HEK293 (cell line): ENCODE data around the gene CTPS2.

Experiments used
- BCL11A ChIP-seq: fragments of 450-650 bp; formaldehyde crosslinking; IDR thresholded peaks from 2 replicates; pipeline ENCODE4 v1.5.1; 2016; ENCODE audit warnings: low read depth, missing biosample characterization, missing genetic modification characterization
- ZBTB7A ChIP-seq: fragments of 450-650 bp; formaldehyde crosslinking; IDR thresholded peaks from 2 replicates; pipeline ENCODE4 v1.5.1; 2016; ENCODE audit warnings: low read depth, missing biosample characterization, missing genetic modification characterization
- TF ChIP-seq, protein P1 (sequence below): sonication (generic); formaldehyde crosslinking; IDR thresholded peaks from 2 replicates; pipeline ENCODE4 v1.8.1; 2022; ENCODE audit warnings: mild to moderate bottlenecking, moderate library complexity, missing genetic modification reagents
- TF ChIP-seq, protein P2 (sequence below): fragments of 450-650 bp; formaldehyde crosslinking; IDR thresholded peaks from 2 replicates; pipeline ENCODE4 v1.5.1; 2016; ENCODE audit warnings: missing biosample characterization, missing genetic modification characterization

DNA sequence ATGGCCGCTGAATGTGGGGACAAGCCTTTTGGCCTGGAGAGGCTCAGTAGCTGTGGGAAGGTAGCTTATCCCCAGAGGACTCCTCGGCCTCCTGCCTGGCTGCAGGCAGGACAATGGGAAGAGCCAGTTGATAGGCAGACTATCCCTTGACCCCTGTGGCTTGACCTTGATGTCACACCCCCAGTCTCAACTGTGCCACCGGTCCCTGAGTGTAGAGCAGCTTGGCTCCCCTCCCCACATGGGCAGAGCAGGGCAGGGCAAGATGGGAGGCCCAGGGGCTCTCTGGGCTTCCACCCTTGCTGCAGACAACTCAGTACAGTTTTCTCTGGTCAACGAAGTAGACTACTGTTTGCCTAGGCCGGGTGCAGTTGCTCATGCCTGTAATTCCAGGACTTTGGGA is 32.6 kb upstream of the CTPS2 start:
- TF ChIP-seq, protein P1, sequence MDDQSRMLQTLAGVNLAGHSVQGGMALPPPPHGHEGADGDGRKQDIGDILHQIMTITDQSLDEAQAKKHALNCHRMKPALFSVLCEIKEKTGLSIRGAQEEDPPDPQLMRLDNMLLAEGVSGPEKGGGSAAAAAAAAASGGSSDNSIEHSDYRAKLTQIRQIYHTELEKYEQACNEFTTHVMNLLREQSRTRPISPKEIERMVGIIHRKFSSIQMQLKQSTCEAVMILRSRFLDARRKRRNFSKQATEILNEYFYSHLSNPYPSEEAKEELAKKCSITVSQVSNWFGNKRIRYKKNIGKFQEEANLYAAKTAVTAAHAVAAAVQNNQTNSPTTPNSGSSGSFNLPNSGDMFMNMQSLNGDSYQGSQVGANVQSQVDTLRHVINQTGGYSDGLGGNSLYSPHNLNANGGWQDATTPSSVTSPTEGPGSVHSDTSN (CRISPR knock-in tag): no peak
- TF ChIP-seq, protein P2, sequence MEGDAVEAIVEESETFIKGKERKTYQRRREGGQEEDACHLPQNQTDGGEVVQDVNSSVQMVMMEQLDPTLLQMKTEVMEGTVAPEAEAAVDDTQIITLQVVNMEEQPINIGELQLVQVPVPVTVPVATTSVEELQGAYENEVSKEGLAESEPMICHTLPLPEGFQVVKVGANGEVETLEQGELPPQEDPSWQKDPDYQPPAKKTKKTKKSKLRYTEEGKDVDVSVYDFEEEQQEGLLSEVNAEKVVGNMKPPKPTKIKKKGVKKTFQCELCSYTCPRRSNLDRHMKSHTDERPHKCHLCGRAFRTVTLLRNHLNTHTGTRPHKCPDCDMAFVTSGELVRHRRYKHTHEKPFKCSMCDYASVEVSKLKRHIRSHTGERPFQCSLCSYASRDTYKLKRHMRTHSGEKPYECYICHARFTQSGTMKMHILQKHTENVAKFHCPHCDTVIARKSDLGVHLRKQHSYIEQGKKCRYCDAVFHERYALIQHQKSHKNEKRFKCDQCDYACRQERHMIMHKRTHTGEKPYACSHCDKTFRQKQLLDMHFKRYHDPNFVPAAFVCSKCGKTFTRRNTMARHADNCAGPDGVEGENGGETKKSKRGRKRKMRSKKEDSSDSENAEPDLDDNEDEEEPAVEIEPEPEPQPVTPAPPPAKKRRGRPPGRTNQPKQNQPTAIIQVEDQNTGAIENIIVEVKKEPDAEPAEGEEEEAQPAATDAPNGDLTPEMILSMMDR (tag by site-specific recombination): no peak
- TF ChIP-seq BCL11A (tag by site-specific recombination): no peak
- no peak for TF ChIP-seq ZBTB7A (tag by site-specific recombination)
